HFFc6 (cell line): ENCODE results near the gene TANGO6. TPM values are rescaled to one million over a fixed set of nuclear protein-coding genes. Genes with fewer than 3 reads are reported as not detected.

Source experiments
- DNase-seq: peaks from one replicate; pipeline ENCODE4 v3.0.0-alpha.2; 2018
- H3K27ac Mint-ChIP-seq: 2 replicates; pipeline ENCODE4 v1.8.0; 2020; ENCODE audit warnings: mild to moderate bottlenecking, mixed read lengths
- H3K27me3 Mint-ChIP-seq: 2 replicates; pipeline ENCODE4 v1.8.0; 2021; ENCODE audit warnings: mild to moderate bottlenecking, moderate library complexity, mixed read lengths; ENCODE audit not compliant: insufficient read depth
- H3K36me3 Mint-ChIP-seq: 2 replicates; pipeline ENCODE4 v1.8.0; 2021; ENCODE audit warnings: low read depth, mixed read lengths
- H3K4me1 Mint-ChIP-seq: 2 replicates; pipeline ENCODE4 v1.8.0; 2020; ENCODE audit warnings: low read depth, mixed read lengths
- H3K4me3 Mint-ChIP-seq: 2 replicates; pipeline ENCODE4 v1.8.0; 2020; ENCODE audit warnings: mild to moderate bottlenecking, moderate library complexity, mixed read lengths
- H3K9me3 Mint-ChIP-seq: 2 replicates; pipeline ENCODE4 v1.8.0; 2020; ENCODE audit warnings: mild to moderate bottlenecking, mixed read lengths
- CTCF ChIP-seq: fragments of 200-600 bp; sonication (generic); IDR thresholded peaks from 2 replicates; pipeline ENCODE4 v1.5.0; 2021; ENCODE audit warnings: antibody characterized with exemption, mild to moderate bottlenecking
- total RNA-seq, 6 experiments: library from RNA; stranded (reverse); fragmentation: NEBNext Ultra II Directional; extraction: Animal tissue kit (Norgen Biotek cat#: 25700); gene quantifications; 2 replicates in 1 of 6; 3 replicates in 5 of 6; pipeline ENCODE4 v1.2.3, GENCODE V29; 2021

TANGO6 gene
- total RNA-seq, 6 experiments from 2014 or later: 14.7 to 22.1 (median 18.9) TPM

GRCh38 chr16:69131839-69132423 is 288.6 kb downstream of the TANGO6 start:
- no peaks in the 10 kb centered on the region for H3K9me3 Mint-ChIP-seq
- DNase-seq: peak; percentile 62
- H3K27ac Mint-ChIP-seq: peak overlapping the region; percentile 91
- peaks cover 2% of the 10 kb centered on the region; the same call in 1 of the 2 replicates for H3K27me3 Mint-ChIP-seq
- H3K36me3 Mint-ChIP-seq: peaks cover 29% of the 10 kb centered on the region
- peak overlapping the region; percentile 99 for H3K4me3 Mint-ChIP-seq
- peaks cover 56% of the 10 kb centered on the region for H3K4me1 Mint-ChIP-seq
- TF ChIP-seq CTCF: no peak

GRCh38 chr16:69132424-69133252 is 289.3 kb downstream of the TANGO6 start, which contains the start of the genes CHTF8 and UTP4:
Gene CHTF8 (minus strand): TSS chr16:69132588. CDS start chr16:69121458, 11,130 bp downstream.
Gene UTP4 (plus strand): TSS chr16:69132649. CDS start chr16:69133460, 811 bp downstream.
- peak; percentile 69 for DNase-seq
- H3K27me3 Mint-ChIP-seq: peaks cover 2% of the 10 kb centered on the region; the same call in 1 of the 2 replicates
- H3K9me3 Mint-ChIP-seq: no peaks in the 10 kb centered on the region
- no peak for TF ChIP-seq CTCF
- H3K4me1 Mint-ChIP-seq: peaks cover 50% of the 10 kb centered on the region
- peaks cover 28% of the 10 kb centered on the region; the same call in 1 of the 2 replicates for H3K36me3 Mint-ChIP-seq
- H3K4me3 Mint-ChIP-seq: peak within 1 kb of the TSS; percentile 99
- H3K27ac Mint-ChIP-seq: peak within 1 kb of the TSS; percentile 91

- Mint-ChIP-seq H3K9me3 (no peaks in the 10 kb centered on the region), H3K4me3 (peak overlapping the region; percentile 99), H3K4me1 (peaks cover 50% of the 10 kb centered on the region), H3K27me3 (peaks cover 2% of the 10 kb centered on the region; the same call in 1 of the 2 replicates), H3K27ac (peak overlapping the region; percentile 86), H3K36me3 (peaks cover 33% of the 10 kb centered on the region; the same call in 1 of the 2 replicates)
- no peak for DNase-seq
- TF ChIP-seq CTCF: no peak
Observed at GRCh38 chr16:69133373-69133954, 290.1 kb downstream of the TANGO6 start.

Other genes starting within 250 kb of the TANGO6 start
- under 1 TPM in 4 of 6 experiments, not detected in 2; 0.10 to 0.36 (median 0.13) TPM for gene CDH3, start 198.2 kb upstream of the TANGO6 start, total RNA-seq
- 1 to 10 TPM in 1 of 6 experiments, under 1 TPM in 5; 0.24 to 1.4 (median 0.41) TPM for gene CDH1, start 106.2 kb upstream of the TANGO6 start, total RNA-seq